GM10248 (cell line): ENCODE data around the gene RABAC1.

Experiments
- CTCF ChIA-PET: fragments of 300-600 bp; sonication (Branson Sonifier 250); formaldehyde crosslinking; extraction: SDS; loops from one replicate; lab custom pipeline; 2021; ENCODE audit warnings: antibody characterized with exemption; lab: Yijun Ruan, JAX
- POLR2A ChIA-PET: fragments of 350-650 bp; sonication (Branson Sonifier 250); formaldehyde crosslinking; extraction: SDS; loops from one replicate; lab custom pipeline; 2020; ENCODE audit warnings: antibody characterized with exemption; lab: Yijun Ruan, JAX
- DNase-seq: peaks from one replicate; pipeline ENCODE4 v3.0.0; 2012; ENCODE audit errors: extremely low spot score
- CTCF ChIP-seq: IDR thresholded peaks from 2 replicates; pipeline ENCODE4 v1.5.1; 2012; ENCODE audit warnings: mild to moderate bottlenecking, low read depth; ENCODE audit errors: extremely low read depth, missing control alignments, control extremely low read depth

The RABAC1 gene

GRCh38 chr19:41907994-41908615, 51.0 kb downstream of the RABAC1 start:
- DNase-seq, result no peak
- ChIA-PET POLR2A (no interaction called here), CTCF (interaction anchor here (1.4 kb wide), 1 partner anchor 20 kb away, joined by 3 read pairs; the partner anchor contains the start of gene ERFL)
- TF ChIP-seq CTCF, result no peak

GRCh38 chr19:41906916-41907680, 52.0 kb downstream of the RABAC1 start:
- no peak for DNase-seq
- ChIA-PET CTCF (interaction anchor here (1.0 kb wide), 1 partner anchor 38 kb away, joined by 4 read pairs; no protein-coding TSS in a partner anchor), POLR2A (no interaction called here)
- no peak for TF ChIP-seq CTCF
